ENCODE data around the gene RAPGEF5. TPM values are rescaled to one million over a fixed set of nuclear protein-coding genes. Genes with fewer than 3 reads are reported as not detected.

The RAPGEF5 gene
- total and polyA plus RNA-seq, 9 donors, result 6.4 to 22.5 (median 10.4) TPM

- H3K27ac ChIP-seq, result no peak overlapping the region
Observed at GRCh38 chr7:22357311-22358175, 589 bp upstream of the RAPGEF5 start.

GRCh38 chr7:22356010-22356691, 803 bp downstream of the RAPGEF5 start:
- Histone ChIP-seq H3K9me3 (peaks cover 0 to 3% of the 10 kb centered on the region in 2 donors), H3K36me3 (no peaks in the 10 kb centered on the region), H3K27ac (no peak overlapping the region), H3K4me3 (peak overlapping the region; percentile 35), H3K4me1 (ENCODE audit: insufficient read depth) (peaks cover 5% of the 10 kb centered on the region), H3K27me3 (no peaks in the 10 kb centered on the region)
- TF ChIP-seq EP300 (IDR thresholded peaks at IDR 0.05) (no peak), CTCF (IDR thresholded peaks at IDR 0.05) (no peak), POLR2A (IDR thresholded peaks at IDR 0.05) (no peak)
- intact Hi-C loops (cut with DNase I), result no loop called here
- 25 to 33% (median 30%) methylated on average over 20 to 26 of the region's 26 CpGs for WGBS, 3 donors
- peak in 1 of 5 donors; percentile 12 for DNase-seq

More at GRCh38 chr7:22357311-22358175, 589 bp upstream of the RAPGEF5 start:
- H3K9me3 ChIP-seq, result peaks cover 0 to 3% of the 10 kb centered on the region in 2 donors
- DNase-seq, result no peak
- intact Hi-C loops (cut with DNase I), result no loop called here
- H3K4me1 ChIP-seq (ENCODE audit: insufficient read depth), result peaks cover 5% of the 10 kb centered on the region
- TF ChIP-seq EP300 (IDR thresholded peaks at IDR 0.05) (no peak), POLR2A (IDR thresholded peaks at IDR 0.05) (no peak), CTCF (IDR thresholded peaks at IDR 0.05) (no peak)
- H3K4me3 ChIP-seq, result peak overlapping the region; percentile 35
- WGBS, 3 donors, result 8 to 13% (median 8%) methylated on average over 23 of the region's 23 CpGs
- no peaks in the 10 kb centered on the region for H3K27me3 ChIP-seq
- no peaks in the 10 kb centered on the region for H3K36me3 ChIP-seq

DNA sequence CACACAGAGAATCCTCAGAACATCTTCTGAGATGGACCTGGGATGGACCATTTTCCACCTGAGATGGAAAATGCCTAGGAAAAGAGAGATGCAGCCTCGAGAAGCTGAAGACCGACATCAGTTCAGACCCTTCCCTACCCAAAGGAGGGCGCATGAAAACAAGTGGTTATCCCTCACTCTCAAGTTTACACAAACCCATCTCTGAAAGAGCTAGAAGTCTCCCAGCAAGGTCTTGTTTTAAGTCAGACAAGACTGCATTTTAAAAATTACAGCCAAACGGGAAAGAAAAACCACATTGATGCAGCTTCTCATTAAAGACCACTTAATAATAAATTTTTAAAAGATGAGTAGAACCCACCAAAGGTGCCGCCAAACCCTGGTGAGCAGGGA, 1.3 kb downstream of the RAPGEF5 start:
- peaks cover 0 to 3% of the 10 kb centered on the region in 2 donors for H3K9me3 ChIP-seq
- WGBS, 3 donors, result 80 to 84% (median 82%) methylated on average over 5 of the region's 5 CpGs
- intact Hi-C loops (cut with DNase I), result no loop called here
- no peak overlapping the region for H3K27ac ChIP-seq
- TF ChIP-seq EP300 (IDR thresholded peaks at IDR 0.05) (no peak), CTCF (IDR thresholded peaks at IDR 0.05) (no peak), POLR2A (IDR thresholded peaks at IDR 0.05) (no peak)
- H3K4me1 ChIP-seq (ENCODE audit: insufficient read depth), result peaks cover 5% of the 10 kb centered on the region
- DNase-seq, result no peak
- H3K4me3 ChIP-seq, result no peak overlapping the region
- H3K27me3 ChIP-seq, result no peaks in the 10 kb centered on the region
- H3K36me3 ChIP-seq, result no peaks in the 10 kb centered on the region

- intact Hi-C loops (cut with DNase I), result no loop called here
- H3K4me1 ChIP-seq (ENCODE audit: insufficient read depth), result peaks cover 5% of the 10 kb centered on the region
- TF ChIP-seq EP300 (IDR thresholded peaks at IDR 0.05) (no peak), CTCF (IDR thresholded peaks at IDR 0.05) (no peak), POLR2A (IDR thresholded peaks at IDR 0.05) (no peak)
- H3K36me3 ChIP-seq, result no peaks in the 10 kb centered on the region
- no peak overlapping the region for H3K4me3 ChIP-seq
- no peak overlapping the region for H3K27ac ChIP-seq
- no peak for DNase-seq
- no peaks in the 10 kb centered on the region for H3K27me3 ChIP-seq
- peaks cover 0 to 3% of the 10 kb centered on the region in 2 donors for H3K9me3 ChIP-seq
- WGBS, 3 donors, result 66 to 94% (median 91%) methylated on average over 2 of the region's 2 CpGs
Observed at GRCh38 chr7:22354462-22354861, 2.5 kb downstream of the RAPGEF5 start.
